IMR-90 (cell line): ENCODE measurements around the gene ARHGAP31. TPM values are rescaled to one million over a fixed set of nuclear protein-coding genes. Genes with fewer than 3 reads are reported as not detected.

Source experiments
- ATAC-seq: fragments of 200-7000 bp; cut with Tn5 transposase; 2 replicates; pipeline ENCODE4 v1.9.1; 2020; ENCODE audit warnings: low read depth, mild to moderate bottlenecking, moderate library complexity
- BruUV-seq: library from RNA; stranded (reverse); fragments of 400-500 nt; replicated peaks from 2 replicates; lab custom pipeline; 2021; lab: Mats Ljungman, UMichigan
- CTCF ChIA-PET: fragments of 300-600 bp; formaldehyde crosslinking; extraction: SDS; loops from one replicate; lab custom pipeline; 2021; ENCODE audit warnings: antibody characterized with exemption; lab: Yijun Ruan, JAX
- POLR2A ChIA-PET: fragments of 300-600 bp; sonication (Branson Sonifier 250); formaldehyde crosslinking; loops from one replicate; lab custom pipeline; 2022; ENCODE audit warnings: antibody characterized with exemption; ENCODE audit not compliant: unreplicated experiment; lab: Charles Lee
- DNase-seq: peaks from one replicate; pipeline ENCODE4 v3.0.0; 2013
- H2AFZ ChIP-seq: replicated peaks from 2 replicates; pipeline ENCODE3; 2013; ENCODE audit warnings: low read length, mild to moderate bottlenecking; ENCODE audit not compliant: poor library complexity
- H2AK5ac ChIP-seq: 2 replicates; pipeline ENCODE4 v1.6.1; 2013; ENCODE audit warnings: low read depth, low read length, inconsistent platforms
- H2AK9ac ChIP-seq: replicated peaks from 2 replicates; pipeline ENCODE3; 2013; ENCODE audit warnings: mild to moderate bottlenecking, low read depth, low read length, moderate library complexity; ENCODE audit not compliant: poor library complexity
- H2BK120ac ChIP-seq: 2 replicates; pipeline ENCODE4 v1.6.1; 2013; ENCODE audit warnings: low read depth, low read length, inconsistent platforms
- H2BK15ac ChIP-seq: 3 replicates; pipeline ENCODE4 v1.6.1; 2013; ENCODE audit warnings: low read depth, low read length, inconsistent platforms
- H2BK20ac ChIP-seq: 2 replicates; pipeline ENCODE4 v1.6.1; 2013; ENCODE audit warnings: low read depth, mild to moderate bottlenecking, inconsistent platforms, low read length, moderate library complexity
- H2BK5ac ChIP-seq: 2 replicates; pipeline ENCODE4 v1.6.1; 2013; ENCODE audit warnings: mild to moderate bottlenecking, low read depth, low read length, inconsistent platforms; ENCODE audit not compliant: poor library complexity, severe bottlenecking
- H3K14ac ChIP-seq: replicated peaks from 2 replicates; pipeline ENCODE4 v1.6.1; 2013; ENCODE audit warnings: low read depth, low read length, inconsistent platforms
- H3K18ac ChIP-seq: 2 replicates; pipeline ENCODE4 v1.6.1; 2013; ENCODE audit warnings: low read depth, low read length, control low read depth
- H3K23ac ChIP-seq: 2 replicates; pipeline ENCODE4 v1.6.1; 2013; ENCODE audit warnings: low read depth, low read length, inconsistent platforms
- H3K27ac ChIP-seq: 2 replicates; pipeline ENCODE4 v1.5.1; 2013; ENCODE audit warnings: mild to moderate bottlenecking, control low read depth, low read length; ENCODE audit not compliant: insufficient read depth
- H3K27me3 ChIP-seq: 2 replicates; pipeline ENCODE4 v1.6.1; 2013; ENCODE audit warnings: low read length; ENCODE audit not compliant: control insufficient read depth, insufficient read depth
- H3K36me3 ChIP-seq: 2 replicates; pipeline ENCODE4 v1.6.1; 2013; ENCODE audit warnings: low read length, mixed read lengths; ENCODE audit not compliant: control insufficient read depth, insufficient read depth
- H3K4ac ChIP-seq: 2 replicates; pipeline ENCODE4 v1.6.1; 2013; ENCODE audit warnings: low read depth, low read length, inconsistent platforms
- H3K4me1 ChIP-seq: 2 replicates; pipeline ENCODE4 v1.6.1; 2013; ENCODE audit warnings: low read length, mixed read lengths; ENCODE audit not compliant: control insufficient read depth, insufficient read depth
- H3K4me2 ChIP-seq: 2 replicates; pipeline ENCODE4 v1.6.1; 2013; ENCODE audit warnings: low read depth, mild to moderate bottlenecking, control low read depth, low read length, moderate library complexity
- H3K4me3 ChIP-seq: 2 replicates; pipeline ENCODE4 v1.5.1; 2013; ENCODE audit warnings: low read depth, mild to moderate bottlenecking, control low read depth, low read length, moderate library complexity; ENCODE audit not compliant: insufficient read depth
- H3K56ac ChIP-seq: 2 replicates; pipeline ENCODE4 v1.6.1; 2013; ENCODE audit warnings: low read length, inconsistent platforms; ENCODE audit not compliant: insufficient read depth; ENCODE audit errors: extremely low read depth
- H3K79me1 ChIP-seq, 2 experiments: 2 replicates each; pipeline ENCODE4 v1.6.1; 2013; ENCODE audit warnings: low read length in 2 of 2, inconsistent platforms in 1 of 2, low read depth in 1 of 2
- H3K9ac ChIP-seq: 2 replicates; pipeline ENCODE4 v1.6.1; 2013; ENCODE audit warnings: low read depth, low read length, control low read depth
- H3K9me1 ChIP-seq: 2 replicates; pipeline ENCODE4 v1.6.1; 2013; ENCODE audit warnings: low read length, inconsistent platforms; ENCODE audit not compliant: insufficient read depth
- H3K9me3 ChIP-seq: 2 replicates; pipeline ENCODE4 v1.6.1; 2013; ENCODE audit warnings: low read length; ENCODE audit not compliant: control insufficient read depth, insufficient read depth
- H4K20me1 ChIP-seq: 2 replicates; pipeline ENCODE4 v1.6.1; 2013; ENCODE audit warnings: low read length, inconsistent platforms; ENCODE audit not compliant: insufficient read depth
- H4K5ac ChIP-seq: 2 replicates; pipeline ENCODE4 v1.6.1; 2013; ENCODE audit warnings: mild to moderate bottlenecking, low read depth, low read length, control low read depth
- H4K8ac ChIP-seq, 2 experiments: 2 replicates each; pipeline ENCODE4 v1.6.1; 2013; ENCODE audit warnings: low read depth in 2 of 2, low read length in 2 of 2, control low read depth in 1 of 2, inconsistent platforms in 1 of 2
- H4K91ac ChIP-seq: 2 replicates; pipeline ENCODE4 v1.6.1; 2013; ENCODE audit warnings: low read depth, low read length, inconsistent platforms; ENCODE audit not compliant: insufficient read depth
- BHLHE40 ChIP-seq: fragments of 150-350 bp; IDR thresholded peaks from 2 replicates; pipeline ENCODE4 v1.6.1; 2016; ENCODE audit warnings: mild to moderate bottlenecking, low read depth, low read length
- POLR2A ChIP-seq: IDR thresholded peaks from 2 replicates; pipeline ENCODE4 v1.6.1; 2012; ENCODE audit warnings: mild to moderate bottlenecking, low read depth, low read length
- RCOR1 ChIP-seq: IDR thresholded peaks from 2 replicates; pipeline ENCODE4 v1.6.1; 2012; ENCODE audit warnings: mild to moderate bottlenecking, low read length, improper control_type of control experiment; ENCODE audit not compliant: insufficient replicate concordance
- SMC3 ChIP-seq: fragments of 150-350 bp; IDR thresholded peaks from 2 replicates; pipeline ENCODE4 v1.6.1; 2016; ENCODE audit warnings: low read depth, mild to moderate bottlenecking, antibody characterized with exemption, low read length, moderate library complexity
- WGBS, 2 experiments: methylation state at CpG; one replicate each; pipeline versions ENCODE4 v1.1.5 to v1.1.7; 2013; ENCODE audit warnings: missing lambda C conversion rate in 2 of 2; ENCODE audit not compliant: insufficient read length in 1 of 2; ENCODE audit errors: extremely low coverage in 2 of 2; 5-methylcytosine and 5-hydroxymethylcytosine counted together
- dilution Hi-C: fragments of 300-500 bp; cut with HindIII; formaldehyde crosslinking; loops from one replicate; pipeline ENCODE4 v1.14.3; 2018; ENCODE audit warnings: low sequenced_read_pairs; ENCODE audit not compliant: unreplicated experiment
- in situ Hi-C: fragments of 300-500 bp; cut with MboI; formaldehyde crosslinking; loops from 3 replicates; pipeline ENCODE4 v1.14.3; 2019; ENCODE audit warnings: low sequenced_read_pairs, inconsistent platforms, mixed read lengths
- intact Hi-C: fragments of 100-400 bp; cut with micrococcal nuclease; formaldehyde crosslinking; loops from 2 replicates; pipeline ENCODE4 v1.10.0; 2022
- polyA plus RNA-seq, 3 experiments: library from polyadenylated mRNA; depleted of rRNA; stranded (reverse); fragments of >200 nt; gene quantifications; 2 replicates each; pipeline ENCODE4 v1.2.3, GENCODE V29; 2012; ENCODE audit warnings: low replicate concordance in 1 of 3
- total RNA-seq: library from RNA; depleted of rRNA; stranded (reverse); fragments of >200 nt; gene quantifications from 2 replicates; pipeline ENCODE4 v1.2.3, GENCODE V29; 2012

The ARHGAP31 gene
- total and polyA plus RNA-seq, 2 of the 4 experiments (the other 2 are of a cell fraction), result 6.6 to 7.7 TPM

DNA sequence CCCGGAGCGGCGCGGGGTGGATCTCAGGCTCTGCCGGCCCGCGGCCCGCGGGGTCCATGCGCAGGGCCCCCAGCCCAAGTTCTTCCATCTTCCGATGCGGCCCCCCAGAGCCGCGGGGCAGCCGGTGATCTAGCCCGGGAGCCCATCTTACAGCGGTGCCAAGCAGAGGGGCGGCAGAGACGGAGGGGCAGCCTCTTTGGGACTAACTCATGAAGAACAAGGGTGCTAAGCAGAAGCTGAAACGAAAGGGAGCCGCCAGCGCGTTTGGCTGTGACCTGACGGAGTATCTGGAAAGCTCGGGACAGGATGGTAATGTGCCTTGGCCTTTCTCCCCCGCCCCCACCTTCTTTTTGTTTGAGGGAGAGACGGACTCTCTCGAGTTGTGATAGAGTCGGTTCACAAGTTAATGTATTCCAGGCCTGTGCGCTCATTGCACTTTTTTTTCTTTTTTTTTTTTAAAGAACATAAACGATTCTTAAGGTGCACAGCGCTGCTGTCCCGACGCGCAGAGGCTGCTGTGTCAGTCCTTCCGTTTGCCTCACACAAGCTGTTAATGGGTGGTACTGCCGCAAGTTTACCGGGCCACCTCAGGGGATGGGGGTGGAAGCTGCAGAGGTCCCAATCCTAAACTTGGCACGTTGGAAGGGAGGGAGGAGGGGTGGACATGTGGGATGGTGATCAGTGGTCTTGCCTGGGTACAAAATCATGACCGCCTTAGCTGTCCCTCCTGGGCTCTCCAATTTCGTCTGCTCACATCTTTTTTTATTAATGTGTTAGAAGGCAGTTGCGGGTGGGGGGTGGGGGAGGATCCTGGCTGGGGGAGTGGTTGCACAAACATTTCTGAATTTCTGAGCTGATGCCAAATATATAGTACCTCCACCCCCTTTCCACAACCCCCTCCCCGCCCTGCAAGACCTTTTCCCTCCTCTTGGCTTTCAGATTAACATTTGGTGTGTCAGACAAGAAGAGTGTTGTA lies 801 bp downstream of the ARHGAP31 start:
- ATAC-seq, result peak; percentile 30

More for the DNA sequence above, 801 bp downstream of the ARHGAP31 start:
- H3K27ac ChIP-seq, result peak overlapping the region; percentile 96
- WGBS, 2 experiments, result 0% methylated on average over 10 of the region's 43 CpGs; no CpG with 5 or more reads in 1 of the 2 experiments
- no peaks in the 10 kb centered on the region for H3K27me3 ChIP-seq
- dilution Hi-C loops (no loop called here), intact Hi-C loops (loop anchor here (1.0 to 10.0 kb wide), 4 partner anchors 52 to 168 kb away; partner anchors contain the start of gene TMEM39A), in situ Hi-C loops (loop anchor here (5.0 to 25.0 kb wide), 2 partner anchors 57 to 392 kb away; partner anchors contain the start of gene COX17)
- POLR2A ChIA-PET, result interaction anchor here (1.2 kb wide), 1 partner anchor 58 kb away, joined by 3 read pairs; no protein-coding TSS in a partner anchor
- H3K14ac ChIP-seq, result peak overlapping the region; percentile 96
- H2BK5ac ChIP-seq, result peak overlapping the region; percentile 75
- peak overlapping the region; percentile 89 for H2AK5ac ChIP-seq
- peak overlapping the region; percentile 90 for H2BK120ac ChIP-seq
- H3K4me1 ChIP-seq, result peaks cover 5% of the 10 kb centered on the region
- peaks cover 5% of the 10 kb centered on the region; the same call in 1 of the 2 replicates for H3K9me1 ChIP-seq
- H4K8ac ChIP-seq, result peak overlapping the region; percentile 82 to 98
- peak overlapping the region; percentile 92 for H3K4ac ChIP-seq
- peak overlapping the region; percentile 80 for H3K56ac ChIP-seq
- H2AK9ac ChIP-seq, result peak overlapping the region; percentile 80
- peak overlapping the region; percentile 95; the same call in 1 of the 3 replicates for H2BK15ac ChIP-seq
- H4K20me1 ChIP-seq, result no peaks in the 10 kb centered on the region
- CTCF ChIA-PET, result no interaction called here
- peak overlapping the region; percentile 99 for H3K4me2 ChIP-seq
- H3K23ac ChIP-seq, result peak overlapping the region; percentile 100
- no peaks in the 10 kb centered on the region for H3K9me3 ChIP-seq
- TF ChIP-seq RCOR1 (no peak), SMC3 (no peak), BHLHE40 (no peak), POLR2A (no peak)
- H4K5ac ChIP-seq, result peak overlapping the region; percentile 95
- no TSS peak for BruUV-seq
- peak overlapping the region; percentile 95 for H4K91ac ChIP-seq
- peak overlapping the region; percentile 94 for H3K4me3 ChIP-seq
- H3K18ac ChIP-seq, result peak overlapping the region; percentile 84
- peak; percentile 37 for DNase-seq
- peak overlapping the region; percentile 98 for H2AFZ ChIP-seq
- peak overlapping the region; percentile 47; the same call in 1 of the 2 replicates for H2BK20ac ChIP-seq
- peak overlapping the region; percentile 91 for H3K9ac ChIP-seq
- H3K79me1 ChIP-seq, result peaks cover 11 to 45% of the 10 kb centered on the region in 2 experiments
- peaks cover 7% of the 10 kb centered on the region; the same call in 1 of the 2 replicates for H3K36me3 ChIP-seq
